ENCODE results near the gene SLITRK2. TPM values are rescaled to one million over a fixed set of nuclear protein-coding genes. Genes with fewer than 3 reads are reported as not detected.

Gene SLITRK2
- total RNA-seq (2014; rRNA removed) (0.07 TPM in 1 of 2 replicates, not detected in the other), Bru-seq, nascent RNA (not detected), BruChase-seq, experiment 1, labeled RNA remaining after a 6-hour chase (not detected), BruChase-seq, experiment 2, labeled RNA remaining after a 2-hour chase (percentile 6 among the genes with signal in this experiment)
- long read RNA-seq, result 0 reads

- no peaks in the 10 kb centered on the region for H4K20me1 ChIP-seq (ENCODE audit: low read length)
- H3K4me2 ChIP-seq (ENCODE audit: low read length), result 0 out of 2 replicates have a peak within 1 kb of the TSS, but pooled peaks have one; percentile 19
- no peaks in the 10 kb centered on the region for H3K36me3 ChIP-seq (ENCODE audit: low read depth, low read length)
- H2AFZ ChIP-seq (ENCODE audit: low read length), result no peak within 1 kb of the TSS
- no peaks in the 10 kb centered on the region for H3K9me3 ChIP-seq (ENCODE audit: low read length)
- H3K4me1 ChIP-seq (ENCODE audit: insufficient read depth, low read length), result no peaks in the 10 kb centered on the region
- peaks cover 61% of the 10 kb centered on the region for H3K27me3 ChIP-seq (ENCODE audit: low read length)
- no peak for ATAC-seq
- no peak for DNase-seq
- CTCF ChIA-PET, result no interaction called here
- no peak within 1 kb of the TSS for H3K9ac ChIP-seq (ENCODE audit: low read length)
- no peaks in the 10 kb centered on the region for H3K79me2 ChIP-seq (ENCODE audit: low read length)
- BruUV-seq (replicated peaks), result no TSS peak
- intact Hi-C loops (cut with micrococcal nuclease), result no loop called here
- no peak for TF ChIP-seq EZH2 (IDR thresholded peaks at IDR 0.05; ENCODE audit: low read length, unreplicated experiment)
- TF ChIP-seq EZH2phosphoT487 (IDR thresholded peaks at IDR 0.05; ENCODE audit: borderline replicate concordance, low read length), result no peak
- TF ChIP-seq CTCF (conservative IDR thresholded peaks at IDR 0.05; ENCODE audit: low read depth, low read length), result no peak
- POLR2A ChIA-PET (ENCODE audit: unreplicated experiment), result no interaction called here
- no peaks in the 10 kb centered on the region for H3K9me2 ChIP-seq (replicated peaks; ENCODE audit: low read length)
- no peak within 1 kb of the TSS for H3K27ac ChIP-seq (ENCODE audit: low read length)
- no peaks in the 10 kb centered on the region for H3F3A ChIP-seq (ENCODE audit: low read length, unreplicated experiment)
- H3K4me3 ChIP-seq (ENCODE audit: low read length), result no peak within 1 kb of the TSS
These were observed at the start of gene SLITRK2 for GRCh38 chrX:145817331-145818185. TSS of gene SLITRK2 (plus strand) at chrX:145817829. CDS start at chrX:145822426, 4,597 bp downstream.

- CTCF ChIA-PET, result no interaction called here
- BruUV-seq (replicated peaks), result no TSS peak
- Histone ChIP-seq H3K4me2 (ENCODE audit: low read length) (no peak overlapping the region), H3F3A (ENCODE audit: low read length, unreplicated experiment) (no peaks in the 10 kb centered on the region), H3K9me2 (replicated peaks; ENCODE audit: low read length) (no peaks in the 10 kb centered on the region), H2AFZ (ENCODE audit: low read length) (no peak overlapping the region), H3K79me2 (ENCODE audit: low read length) (no peaks in the 10 kb centered on the region), H3K9ac (ENCODE audit: low read length) (no peak overlapping the region), H3K27ac (ENCODE audit: low read length) (no peak overlapping the region), H3K4me1 (ENCODE audit: insufficient read depth, low read length) (no peaks in the 10 kb centered on the region), H3K9me3 (ENCODE audit: low read length) (no peaks in the 10 kb centered on the region), H3K27me3 (ENCODE audit: low read length) (no peaks in the 10 kb centered on the region), H3K36me3 (ENCODE audit: low read depth, low read length) (no peaks in the 10 kb centered on the region), H3K4me3 (ENCODE audit: low read length) (no peak overlapping the region), H4K20me1 (ENCODE audit: low read length) (no peaks in the 10 kb centered on the region)
- POLR2A ChIA-PET (ENCODE audit: unreplicated experiment), result no interaction called here
- TF ChIP-seq CTCF (conservative IDR thresholded peaks at IDR 0.05; ENCODE audit: low read depth, low read length) (no peak), EZH2phosphoT487 (IDR thresholded peaks at IDR 0.05; ENCODE audit: borderline replicate concordance, low read length) (no peak), EZH2 (IDR thresholded peaks at IDR 0.05; ENCODE audit: low read length, unreplicated experiment) (no peak)
- intact Hi-C loops (cut with micrococcal nuclease), result no loop called here
- DNase-seq, result no peak
- no peak for ATAC-seq
These were observed 44.6 kb upstream of the SLITRK2 start for GRCh38 chrX:145773006-145773405.

- Histone ChIP-seq H3K27me3 (ENCODE audit: low read length) (no peaks in the 10 kb centered on the region), H3K27ac (ENCODE audit: low read length) (no peak overlapping the region), H3K9me3 (ENCODE audit: low read length) (no peaks in the 10 kb centered on the region), H4K20me1 (ENCODE audit: low read length) (no peaks in the 10 kb centered on the region), H2AFZ (ENCODE audit: low read length) (no peak overlapping the region), H3K4me3 (ENCODE audit: low read length) (no peak overlapping the region), H3K9me2 (replicated peaks; ENCODE audit: low read length) (no peaks in the 10 kb centered on the region), H3K9ac (ENCODE audit: low read length) (no peak overlapping the region), H3K79me2 (ENCODE audit: low read length) (no peaks in the 10 kb centered on the region), H3K36me3 (ENCODE audit: low read depth, low read length) (no peaks in the 10 kb centered on the region), H3F3A (ENCODE audit: low read length, unreplicated experiment) (no peaks in the 10 kb centered on the region), H3K4me1 (ENCODE audit: insufficient read depth, low read length) (no peaks in the 10 kb centered on the region), H3K4me2 (ENCODE audit: low read length) (no peak overlapping the region)
- ChIA-PET POLR2A (ENCODE audit: unreplicated experiment) (no interaction called here), CTCF (no interaction called here)
- no TSS peak for BruUV-seq (replicated peaks)
- TF ChIP-seq EZH2phosphoT487 (IDR thresholded peaks at IDR 0.05; ENCODE audit: borderline replicate concordance, low read length) (no peak), CTCF (conservative IDR thresholded peaks at IDR 0.05; ENCODE audit: low read depth, low read length) (no peak), EZH2 (IDR thresholded peaks at IDR 0.05; ENCODE audit: low read length, unreplicated experiment) (no peak)
- no peak for ATAC-seq
- intact Hi-C loops (cut with micrococcal nuclease), result no loop called here
- no peak for DNase-seq
These were observed 25.3 kb upstream of the SLITRK2 start for GRCh38 chrX:145792281-145792680.
